Activated CD4-positive, alpha-beta T cell treated with anti-CD3 and anti-CD28 coated beads, Interleukin-2, amount 10 ng/mL, durations not matched to agents 24 days and 14 days (primary cell): Measurements from ENCODE around the gene MAGI3. TPM values are rescaled to one million over a fixed set of nuclear protein-coding genes. Genes with fewer than 3 reads are reported as not detected.
"Not testable (repeated sequence)": the region's sequence is repeated elsewhere in the genome, so short reads cannot be mapped to it uniquely, and the experiment has no call there.

Source experiments
- DNase-seq: peaks from one replicate; pipeline ENCODE4 v3.0.0; 2022
- H3K27ac Mint-ChIP-seq: one replicate; pipeline ENCODE4 v1.8.0; 2022; ENCODE audit warnings: mild to moderate bottlenecking, mixed read lengths
- H3K27me3 Mint-ChIP-seq: one replicate; pipeline ENCODE4 v1.8.0; 2022; ENCODE audit warnings: mixed read lengths
- H3K36me3 Mint-ChIP-seq: one replicate; pipeline ENCODE4 v1.8.0; 2022; ENCODE audit warnings: low read depth, mild to moderate bottlenecking, mixed read lengths
- H3K4me1 Mint-ChIP-seq: one replicate; pipeline ENCODE4 v1.8.0; 2021; ENCODE audit warnings: mixed read lengths
- H3K4me3 Mint-ChIP-seq: one replicate; pipeline ENCODE4 v1.8.0; 2022; ENCODE audit warnings: mild to moderate bottlenecking, moderate library complexity, mixed read lengths
- H3K9me3 Mint-ChIP-seq: one replicate; pipeline ENCODE4 v1.8.0; 2021; ENCODE audit warnings: mixed read lengths
- intact Hi-C: fragments of 100-400 bp; cut with micrococcal nuclease; formaldehyde crosslinking; loops from one replicate; pipeline ENCODE4 v1.15.1; 2023
- total RNA-seq: library from RNA; stranded (reverse); gene quantifications from 2 replicates; pipeline ENCODE4 v1.2.3, GENCODE V29; 2022

MAGI3 gene
- total RNA-seq, 1 donor from 2014 or later, result 3.8 TPM

DNA sequence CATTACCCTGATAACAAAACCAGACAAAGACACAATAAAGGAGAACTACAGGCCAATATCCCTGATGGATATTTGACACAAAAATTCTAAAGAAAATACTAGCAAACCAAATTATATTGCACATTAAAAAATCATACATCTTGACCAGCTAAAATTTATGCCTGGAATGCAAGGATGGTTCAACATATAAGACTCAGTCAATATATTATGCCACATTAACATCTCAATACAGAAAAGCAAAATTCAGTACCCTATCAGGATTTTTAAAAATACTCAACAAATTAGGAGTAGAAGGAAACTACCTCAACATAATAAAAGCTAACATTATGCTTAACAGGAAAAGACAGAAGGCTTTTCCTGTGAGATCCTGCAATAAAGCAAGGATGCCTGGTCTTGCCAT, 177.1 kb downstream of the MAGI3 start:
- Mint-ChIP-seq H3K27ac (no peak overlapping the region), H3K27me3 (no peaks in the 10 kb centered on the region), H3K4me1 (no peaks in the 10 kb centered on the region), H3K4me3 (no peak overlapping the region), H3K36me3 (no peaks in the 10 kb centered on the region), H3K9me3 (peaks cover 25% of the 10 kb centered on the region)
- intact Hi-C loops, result no loop called here
- DNase-seq, result no peak

DNA sequence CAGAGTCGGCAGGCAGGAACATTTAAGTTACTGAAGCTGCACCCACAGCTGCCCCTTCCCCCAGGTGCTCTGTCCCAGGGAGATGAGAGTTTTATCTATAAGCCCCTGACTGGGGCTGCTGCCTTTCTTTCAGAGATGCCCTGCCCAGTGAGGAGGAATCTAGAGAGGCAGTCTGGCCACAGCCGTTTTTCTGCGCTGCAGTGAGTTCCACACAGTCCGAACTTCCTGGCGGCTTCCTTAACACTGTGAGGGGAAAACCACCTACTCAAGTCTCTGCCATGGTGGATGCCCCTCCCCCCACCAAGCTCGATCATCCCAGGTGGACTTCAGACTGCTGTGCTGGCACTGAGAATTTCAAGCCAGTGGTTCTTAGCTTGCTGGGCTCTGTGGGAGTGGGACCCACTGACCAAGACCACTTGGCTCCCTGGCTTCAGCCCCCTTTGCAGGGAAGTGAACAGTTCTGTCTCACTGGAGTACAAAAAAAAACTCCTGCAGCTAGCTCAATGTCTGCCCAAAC, 185.5 kb downstream of the MAGI3 start:
- DNase-seq, H3K4me3 Mint-ChIP-seq, intact Hi-C loops, H3K36me3 Mint-ChIP-seq, H3K4me1 Mint-ChIP-seq, H3K27ac Mint-ChIP-seq, H3K27me3 Mint-ChIP-seq: not testable (repeated sequence)
- H3K9me3 Mint-ChIP-seq, result peaks cover 16% of the 10 kb centered on the region

DNA sequence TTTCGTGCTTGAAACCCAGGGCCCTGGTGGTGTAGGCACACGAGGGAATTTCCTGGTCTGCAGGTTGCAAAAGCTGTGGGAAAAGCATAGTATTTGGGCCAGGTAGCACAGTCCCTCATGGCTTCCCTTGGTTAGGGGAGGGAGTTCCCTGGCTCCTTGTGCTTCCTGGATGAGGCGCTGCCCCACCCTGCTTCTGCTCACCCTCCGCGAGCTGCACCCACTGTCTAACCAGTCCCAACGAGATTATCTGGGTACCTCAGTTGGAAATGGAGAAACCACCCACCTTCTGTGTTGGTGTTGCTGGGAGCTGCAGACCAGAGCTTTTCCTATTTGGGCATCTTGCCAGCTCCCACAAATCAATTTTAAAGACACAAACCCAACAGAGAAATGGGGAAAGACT, 186.0 kb downstream of the MAGI3 start:
- no peak overlapping the region for H3K27ac Mint-ChIP-seq
- intact Hi-C loops, result no loop called here
- H3K36me3 Mint-ChIP-seq, result no peaks in the 10 kb centered on the region
- no peak for DNase-seq
- no peaks in the 10 kb centered on the region for H3K4me1 Mint-ChIP-seq
- peaks cover 13% of the 10 kb centered on the region for H3K9me3 Mint-ChIP-seq
- no peaks in the 10 kb centered on the region for H3K27me3 Mint-ChIP-seq
- H3K4me3 Mint-ChIP-seq, result no peak overlapping the region

DNA sequence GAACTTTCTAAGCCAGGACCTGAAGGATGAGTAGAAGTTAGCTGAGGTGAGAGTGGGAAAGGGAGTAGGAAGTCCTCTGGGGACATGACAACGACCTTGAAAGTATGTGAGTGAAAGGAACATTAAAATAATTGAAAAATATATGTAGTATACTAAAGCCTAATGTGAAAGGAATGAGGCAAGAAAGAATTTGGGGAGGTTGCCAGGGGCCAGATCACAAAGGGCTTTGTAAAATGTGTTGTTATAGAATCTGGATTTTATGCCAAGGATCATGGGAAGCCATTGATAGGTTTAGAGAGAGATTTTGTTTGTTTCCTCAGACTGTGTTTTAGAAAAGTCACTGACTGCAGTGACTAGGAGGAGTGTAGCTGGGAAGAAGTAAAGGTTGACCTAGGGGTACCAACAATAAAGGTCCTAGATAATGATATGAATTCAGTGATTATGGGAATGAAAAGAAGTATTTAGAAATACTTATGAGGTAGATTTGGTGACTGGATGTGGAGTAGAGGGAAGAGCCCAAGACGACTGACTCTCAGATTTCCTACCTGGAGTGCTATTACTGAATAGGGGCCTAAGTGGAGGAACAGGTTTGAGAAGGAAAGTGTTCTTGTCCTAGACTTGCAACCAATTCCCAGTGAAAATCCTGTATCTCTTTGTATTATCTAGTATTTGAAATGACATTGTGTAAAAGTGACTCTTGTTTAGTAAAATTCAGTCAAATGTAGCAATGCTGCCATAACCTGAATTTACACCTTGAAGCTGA, 189.1 kb downstream of the MAGI3 start:
- Mint-ChIP-seq H3K4me1 (no peaks in the 10 kb centered on the region), H3K9me3 (no peaks in the 10 kb centered on the region), H3K27ac (no peak overlapping the region), H3K36me3 (no peaks in the 10 kb centered on the region), H3K27me3 (no peaks in the 10 kb centered on the region), H3K4me3 (no peak overlapping the region)
- DNase-seq, result no peak
- intact Hi-C loops, result no loop called here

GRCh38 chr1:113581323-113581722, 191.0 kb downstream of the MAGI3 start:
- Mint-ChIP-seq H3K27ac (no peak overlapping the region), H3K4me3 (no peak overlapping the region), H3K27me3 (no peaks in the 10 kb centered on the region), H3K36me3 (no peaks in the 10 kb centered on the region), H3K9me3 (no peaks in the 10 kb centered on the region), H3K4me1 (no peaks in the 10 kb centered on the region)
- intact Hi-C loops, result no loop called here
- no peak for DNase-seq

- no peak overlapping the region for H3K4me3 Mint-ChIP-seq
- H3K4me1 Mint-ChIP-seq, result no peaks in the 10 kb centered on the region
These were observed 191.8 kb downstream of the MAGI3 start for GRCh38 chr1:113582084-113582483.

DNA sequence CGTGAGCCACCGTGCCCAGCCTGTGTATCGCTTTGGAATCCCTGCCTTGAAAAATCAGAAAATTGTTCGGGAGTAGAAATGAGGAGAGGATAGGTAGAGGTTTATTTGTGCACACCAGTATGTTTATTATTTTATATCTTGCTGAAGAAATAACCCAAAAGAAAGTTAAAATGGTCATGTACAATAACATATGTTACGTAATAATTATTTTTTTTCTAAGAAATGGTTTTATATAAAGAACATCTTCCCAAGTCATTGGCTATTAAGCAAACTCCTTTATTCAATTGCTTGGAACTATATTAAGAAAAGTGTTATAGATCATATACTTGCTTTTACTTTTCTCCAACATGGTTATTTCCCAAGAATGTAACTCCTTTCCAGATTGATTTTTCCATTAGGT, 197.2 kb downstream of the MAGI3 start:
- no peaks in the 10 kb centered on the region for H3K9me3 Mint-ChIP-seq
- intact Hi-C loops, result no loop called here
- no peaks in the 10 kb centered on the region for H3K36me3 Mint-ChIP-seq
- DNase-seq, result no peak
- H3K4me3 Mint-ChIP-seq, result no peak overlapping the region
- H3K27me3 Mint-ChIP-seq, result no peaks in the 10 kb centered on the region
- H3K27ac Mint-ChIP-seq, result no peak overlapping the region
- no peaks in the 10 kb centered on the region for H3K4me1 Mint-ChIP-seq

More at GRCh38 chr1:113582084-113582483, 191.8 kb downstream of the MAGI3 start:
- intact Hi-C loops, result no loop called here
- no peaks in the 10 kb centered on the region for H3K9me3 Mint-ChIP-seq
- H3K36me3 Mint-ChIP-seq, result no peaks in the 10 kb centered on the region
- no peak overlapping the region for H3K27ac Mint-ChIP-seq
- H3K27me3 Mint-ChIP-seq, result no peaks in the 10 kb centered on the region
- no peak for DNase-seq

GRCh38 chr1:113592230-113592629, 201.9 kb downstream of the MAGI3 start:
- Mint-ChIP-seq H3K27ac (no peak overlapping the region), H3K4me3 (no peak overlapping the region), H3K9me3 (peaks cover 4% of the 10 kb centered on the region), H3K36me3 (peaks cover 7% of the 10 kb centered on the region), H3K27me3 (no peaks in the 10 kb centered on the region), H3K4me1 (no peaks in the 10 kb centered on the region)
- no peak for DNase-seq
- intact Hi-C loops, result no loop called here

DNA sequence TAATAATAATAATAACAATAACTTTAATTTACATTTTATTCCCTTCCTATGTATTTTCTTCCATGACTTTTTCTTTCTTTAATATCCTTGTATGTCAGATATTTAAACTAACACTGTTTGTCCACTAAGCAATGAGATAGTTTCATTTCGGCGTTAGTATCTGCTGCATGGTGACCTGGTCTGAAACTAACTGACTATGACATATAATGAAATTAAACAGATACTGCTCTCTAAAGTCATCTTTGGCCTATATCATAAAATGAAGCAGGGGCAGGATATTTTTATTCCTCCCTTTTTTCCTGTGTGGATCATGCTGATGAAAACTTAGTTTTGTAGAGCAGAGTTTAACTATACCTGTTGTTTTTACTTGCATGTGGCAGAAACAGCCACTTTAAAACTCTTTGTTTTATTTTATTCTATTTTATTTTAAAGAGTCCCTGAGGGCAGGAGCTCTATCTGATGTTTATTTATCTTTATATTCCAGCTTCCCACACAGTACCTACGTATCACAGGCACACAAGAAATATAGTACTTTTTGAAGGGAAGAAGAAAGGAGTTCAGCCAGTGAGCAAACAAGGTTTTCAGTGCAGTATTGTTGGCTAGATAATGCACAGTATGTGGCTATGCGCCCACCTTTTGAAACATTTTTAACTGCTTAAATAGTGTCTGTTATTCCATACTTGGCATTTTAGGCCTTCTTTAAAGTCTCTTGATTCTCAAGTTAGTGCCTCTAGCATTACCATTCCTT, 203.4 kb downstream of the MAGI3 start:
- no peak overlapping the region for H3K4me3 Mint-ChIP-seq
- no peak overlapping the region for H3K27ac Mint-ChIP-seq
- no peaks in the 10 kb centered on the region for H3K27me3 Mint-ChIP-seq
- H3K4me1 Mint-ChIP-seq, result no peaks in the 10 kb centered on the region
- H3K9me3 Mint-ChIP-seq, result peaks cover 15% of the 10 kb centered on the region
- H3K36me3 Mint-ChIP-seq, result peaks cover 12% of the 10 kb centered on the region
- DNase-seq, result no peak
- intact Hi-C loops, result no loop called here

DNA sequence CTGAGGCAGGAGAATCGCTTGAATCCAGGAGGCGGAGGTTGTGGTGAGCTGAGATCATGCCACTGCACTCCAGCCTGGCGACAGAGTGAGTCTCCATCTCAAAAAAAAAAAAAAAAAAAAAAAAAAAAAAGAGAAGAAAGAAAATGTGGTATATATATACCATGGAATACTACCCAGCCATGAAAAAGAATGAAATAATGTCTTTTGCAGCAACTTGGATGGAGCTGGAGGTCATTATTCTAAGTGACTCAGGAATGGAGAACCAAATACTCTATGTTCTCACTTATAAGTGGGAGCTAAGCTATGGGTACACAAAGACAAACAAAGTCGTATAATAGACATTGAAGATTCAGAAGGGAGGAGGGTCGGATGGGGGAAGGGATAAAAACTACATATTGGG, 214.2 kb downstream of the MAGI3 start:
- DNase-seq, intact Hi-C loops, H3K36me3 Mint-ChIP-seq, H3K27me3 Mint-ChIP-seq, H3K4me3 Mint-ChIP-seq, H3K27ac Mint-ChIP-seq, H3K4me1 Mint-ChIP-seq: not testable (repeated sequence)
- H3K9me3 Mint-ChIP-seq, result peaks cover 20% of the 10 kb centered on the region

DNA sequence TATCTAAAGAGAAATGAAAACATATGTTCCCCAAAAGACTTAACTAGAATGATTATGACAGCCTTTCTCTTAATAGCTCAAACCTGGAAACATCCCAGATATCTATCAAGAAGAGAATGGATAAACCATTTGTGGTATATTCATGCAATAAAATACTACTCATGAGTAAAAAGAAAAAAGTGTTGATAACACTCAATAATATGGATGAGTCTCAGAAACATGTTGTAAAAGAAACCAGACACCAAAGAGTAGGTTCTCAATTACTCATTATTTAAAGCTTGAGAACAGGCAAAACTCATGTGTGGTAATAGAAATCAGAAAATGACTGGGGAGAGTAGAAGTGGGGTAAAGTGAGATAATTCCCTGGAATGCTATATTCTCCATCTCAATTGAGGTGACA, 214.8 kb downstream of the MAGI3 start:
- peaks cover 20% of the 10 kb centered on the region for H3K9me3 Mint-ChIP-seq
- H3K4me1 Mint-ChIP-seq, result peaks cover 9% of the 10 kb centered on the region
- H3K27me3 Mint-ChIP-seq, result no peaks in the 10 kb centered on the region
- no peak overlapping the region for H3K4me3 Mint-ChIP-seq
- DNase-seq, result no peak
- peaks cover 3% of the 10 kb centered on the region for H3K36me3 Mint-ChIP-seq
- no peak overlapping the region for H3K27ac Mint-ChIP-seq
- intact Hi-C loops, result no loop called here

DNA sequence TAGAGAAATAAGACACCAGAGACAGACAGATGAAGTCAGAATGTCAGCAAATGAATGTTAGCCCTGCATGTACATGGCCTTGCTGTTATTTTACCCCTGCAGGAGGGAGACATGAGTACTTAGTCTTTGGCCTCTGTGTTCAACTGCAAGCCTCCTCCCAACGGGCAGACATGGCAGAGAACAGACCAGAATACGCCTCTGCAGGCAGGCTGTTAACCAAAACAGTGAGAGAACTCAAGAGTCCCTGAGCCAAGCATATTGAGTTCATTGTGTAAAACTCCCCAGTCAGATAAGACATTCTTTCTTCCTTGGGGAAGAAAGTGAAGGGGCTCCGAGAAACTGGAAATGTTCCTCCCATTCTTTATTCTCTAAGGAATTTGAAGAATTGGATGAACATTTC, 218.1 kb downstream of the MAGI3 start:
- H3K27ac Mint-ChIP-seq, result no peak overlapping the region
- no peak for DNase-seq
- H3K27me3 Mint-ChIP-seq, result no peaks in the 10 kb centered on the region
- intact Hi-C loops, result no loop called here
- H3K9me3 Mint-ChIP-seq, result peaks cover 13% of the 10 kb centered on the region
- H3K4me3 Mint-ChIP-seq, result no peak overlapping the region
- H3K4me1 Mint-ChIP-seq, result peaks cover 1% of the 10 kb centered on the region
- peaks cover 3% of the 10 kb centered on the region for H3K36me3 Mint-ChIP-seq

DNA sequence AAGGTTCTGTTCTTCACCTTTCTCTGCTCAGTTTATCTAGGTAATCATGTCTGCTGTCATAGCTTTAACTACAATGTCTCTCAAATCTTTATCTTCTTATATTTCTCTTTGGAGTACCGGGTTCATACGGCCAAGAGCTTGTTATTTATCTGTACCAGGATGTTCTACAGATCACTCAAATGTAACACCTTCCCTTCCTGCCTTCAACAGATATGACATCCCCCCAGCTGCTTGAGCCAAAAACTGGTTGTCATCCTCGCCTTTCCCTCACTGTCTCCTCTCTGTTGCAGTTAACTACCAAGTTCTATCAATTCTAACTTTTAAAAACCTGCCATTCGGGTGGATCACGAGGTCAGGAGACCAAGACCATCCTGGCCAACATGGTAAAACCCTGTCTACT, 220.1 kb downstream of the MAGI3 start:
- H3K4me3 Mint-ChIP-seq, result no peak overlapping the region

GRCh38 chr1:113615425-113615824, 225.1 kb downstream of the MAGI3 start:
- Mint-ChIP-seq H3K4me1 (peaks cover 2% of the 10 kb centered on the region), H3K9me3 (peaks cover 4% of the 10 kb centered on the region), H3K36me3 (no peaks in the 10 kb centered on the region), H3K4me3 (no peak overlapping the region), H3K27ac (no peak overlapping the region), H3K27me3 (no peaks in the 10 kb centered on the region)
- DNase-seq, result no peak
- intact Hi-C loops, result no loop called here

More for the DNA sequence above, 220.1 kb downstream of the MAGI3 start:
- intact Hi-C loops, result no loop called here
- H3K36me3 Mint-ChIP-seq, result no peaks in the 10 kb centered on the region
- no peak overlapping the region for H3K27ac Mint-ChIP-seq
- no peaks in the 10 kb centered on the region for H3K4me1 Mint-ChIP-seq
- no peak for DNase-seq
- no peaks in the 10 kb centered on the region for H3K27me3 Mint-ChIP-seq
- H3K9me3 Mint-ChIP-seq, result peaks cover 4% of the 10 kb centered on the region
